GM12878 (cell line): Measurements from ENCODE around the gene CCDC27. TPM values are rescaled to one million over a fixed set of nuclear protein-coding genes. Genes with fewer than 3 reads are reported as not detected.
A peak's percentile ranks its signal among the peaks of the same experiment; 100 is the strongest.

Source experiments
- ATAC-seq: fragments of 200-7000 bp; cut with Tn5 transposase; 3 replicates; pipeline ENCODE4 v1.9.1; 2020; ENCODE audit warnings: mild to moderate bottlenecking, moderate library complexity
- BruUV-seq: library from RNA; stranded (reverse); fragments of 400-500 nt; replicated peaks from 2 replicates; lab custom pipeline; 2021; lab: Mats Ljungman, UMichigan
- CTCF ChIA-PET: fragments of 300-600 bp; sonication (Branson Sonifier 250); formaldehyde crosslinking; extraction: SDS; loops from one replicate; lab custom pipeline; 2021; ENCODE audit warnings: inconsistent platforms; lab: Yijun Ruan, JAX
- POLR2A ChIA-PET: fragments of 350-600 bp; formaldehyde crosslinking; extraction: SDS; loops from one replicate; lab custom pipeline; 2021; ENCODE audit warnings: inconsistent platforms; lab: Charles Lee
- RAD21 ChIA-PET: fragments of 300-600 bp; sonication (Branson Sonifier 250); formaldehyde crosslinking; loops from one replicate; lab custom pipeline; 2023; ENCODE audit warnings: antibody characterized with exemption; ENCODE audit not compliant: unreplicated experiment; lab: Charles Lee
- SMC1A ChIA-PET: fragments of 300-600 bp; sonication (Branson Sonifier 250); formaldehyde crosslinking; loops from one replicate; lab custom pipeline; 2023; ENCODE audit not compliant: unreplicated experiment, uncharacterized antibody; lab: Charles Lee
- DNase-seq: peaks from one replicate; pipeline ENCODE4 v3.0.0-alpha.2; 2011; ENCODE audit warnings: low read depth, low spot score
- FAIRE-seq: peaks from 3 replicates; lab custom pipeline; 2011; peaks lifted over from hg19 to GRCh38; lab: Jason Lieb, UNC
- H2AFZ ChIP-seq: 2 replicates; pipeline ENCODE4 v1.6.0; 2011; ENCODE audit warnings: low read depth, low read length, control low read depth; ENCODE audit not compliant: control insufficient read depth
- H3K27ac ChIP-seq: 2 replicates; pipeline ENCODE4 v1.5.1; 2011; ENCODE audit warnings: control low read depth; ENCODE audit not compliant: control insufficient read depth, insufficient read depth
- H3K27me3 ChIP-seq, 2 experiments: replicated peaks in 1 of 2; 2 replicates each; pipeline versions ENCODE4 v1.6.0 to v1.6.1; 2011; ENCODE audit warnings: low read length in 1 of 2; ENCODE audit not compliant: control insufficient read depth in 2 of 2, insufficient read depth in 2 of 2
- H3K36me3 ChIP-seq, 2 experiments: 2 replicates each; pipeline ENCODE4 v1.5.1; 2011; ENCODE audit warnings: low read length in 1 of 2; ENCODE audit not compliant: control insufficient read depth in 2 of 2, insufficient read depth in 2 of 2
- H3K4me1 ChIP-seq: 2 replicates; pipeline ENCODE4 v1.6.1; 2011; ENCODE audit warnings: mild to moderate bottlenecking, low read length, moderate library complexity, mixed read lengths; ENCODE audit not compliant: control insufficient read depth, insufficient read depth
- H3K4me2 ChIP-seq: 2 replicates; pipeline ENCODE4 v1.6.0; 2011; ENCODE audit warnings: control low read depth; ENCODE audit not compliant: control insufficient read depth, insufficient read depth
- H3K4me3 ChIP-seq: fragments of 200-600 bp; sonication (generic); 2 replicates; pipeline ENCODE4 v1.5.1; 2016
- H3K79me2 ChIP-seq: 2 replicates; pipeline ENCODE4 v1.6.0; 2011; ENCODE audit warnings: low read length; ENCODE audit not compliant: control insufficient read depth, insufficient read depth
- H3K9ac ChIP-seq: 2 replicates; pipeline ENCODE4 v1.8.0; 2011; ENCODE audit warnings: low read length, control low read depth, mixed read lengths; ENCODE audit not compliant: control insufficient read depth, insufficient read depth
- H3K9me3 ChIP-seq: replicated peaks from 3 replicates; pipeline ENCODE4 v1.5.1; 2011; ENCODE audit warnings: mild to moderate bottlenecking, low read length; ENCODE audit not compliant: control insufficient read depth, insufficient read depth
- H4K20me1 ChIP-seq: 2 replicates; pipeline ENCODE4 v1.6.0; 2011; ENCODE audit not compliant: control insufficient read depth, insufficient read depth
- CBFB ChIP-seq: IDR thresholded peaks from 2 replicates; pipeline ENCODE4 v1.6.1; 2016; ENCODE audit warnings: antibody characterized with exemption, low read depth
- PAX5 ChIP-seq: IDR thresholded peaks from 2 replicates; pipeline ENCODE4 v1.6.1; 2011; ENCODE audit warnings: low read depth, low read length, borderline replicate concordance
- PAX8 ChIP-seq: fragments of 450-650 bp; IDR thresholded peaks from 2 replicates; pipeline ENCODE4 v1.6.1; 2017; ENCODE audit warnings: mild to moderate bottlenecking, moderate library complexity
- PBX3 ChIP-seq: IDR thresholded peaks from 2 replicates; pipeline ENCODE4 v1.6.1; 2011; ENCODE audit warnings: mild to moderate bottlenecking, low read depth, low read length, moderate library complexity; ENCODE audit not compliant: insufficient replicate concordance
- PML ChIP-seq: IDR thresholded peaks from 2 replicates; pipeline ENCODE4 v1.6.1; 2012; ENCODE audit warnings: low read length, inconsistent platforms
- RFX5 ChIP-seq: IDR thresholded peaks from 2 replicates; pipeline ENCODE4 v1.6.1; 2011; ENCODE audit warnings: low read depth, low read length, improper control_type of control experiment
- STAT3 ChIP-seq: IDR thresholded peaks from 2 replicates; pipeline ENCODE4 v1.6.1; 2011; ENCODE audit warnings: low read depth, low read length, improper control_type of control experiment
- ZNF24 ChIP-seq: fragments of 450-650 bp; IDR thresholded peaks from 2 replicates; pipeline ENCODE4 v1.6.1; 2017; ENCODE audit warnings: antibody characterized with exemption, mild to moderate bottlenecking
- WGBS: methylation state at CpG from one replicate; pipeline ENCODE4 v1.1.6; 2016; ENCODE audit warnings: low lambda C conversion rate; ENCODE audit not compliant: insufficient replicate concordance, insufficient coverage; ENCODE audit errors: missing lambda C conversion rate; 5-methylcytosine and 5-hydroxymethylcytosine counted together
- in situ Hi-C: fragments of 300-500 bp; cut with MboI; formaldehyde crosslinking; loops from 9 replicates; pipeline ENCODE4 v1.14.3; 2018; ENCODE audit warnings: mixed read lengths
- intact Hi-C: fragments of 100-400 bp; cut with micrococcal nuclease; formaldehyde crosslinking; loops from one replicate; pipeline ENCODE4 v1.14.2; 2022; ENCODE audit not compliant: unreplicated experiment
- polyA plus RNA-seq, 11 experiments: library from polyadenylated mRNA; depleted of rRNA in 4 of 11; unstranded in 6 of 11; stranded (reverse) in 5 of 11; fragments of >200 nt; fragmentation: Nextera tagmentation in 4 of 11; fragmentation: Illumina TruSeq in 1 of 11; extraction: Ambion mirVana in 4 of 11; extraction: Trizol in 1 of 11; gene quantifications; 1 replicate in 1 of 11; 2 replicates in 10 of 11; pipeline versions ENCODE4 v1.2.1 to v1.2.3, GENCODE V29; 2011 to 2016; ENCODE audit warnings: inconsistent platforms in 2 of 11, missing spikeins in 2 of 11, low read depth in 1 of 11
- total RNA-seq, 4 experiments: library from RNA; depleted of rRNA in 3 of 4; stranded (reverse); fragments of >200 nt in 3 of 4; fragmentation: Illumina TruSeq in 1 of 4; extraction: Trizol in 1 of 4; gene quantifications; 2 replicates each; pipeline versions ENCODE4 v1.2.1 to v1.2.3, GENCODE V29; 2013 to 2021

The CCDC27 gene
- total and polyA plus RNA-seq, 10 of the 15 experiments (the other 5 are each of a cell fraction or from before 2014, with no cell fraction given): 0.05 TPM; not detected in 9

DNA sequence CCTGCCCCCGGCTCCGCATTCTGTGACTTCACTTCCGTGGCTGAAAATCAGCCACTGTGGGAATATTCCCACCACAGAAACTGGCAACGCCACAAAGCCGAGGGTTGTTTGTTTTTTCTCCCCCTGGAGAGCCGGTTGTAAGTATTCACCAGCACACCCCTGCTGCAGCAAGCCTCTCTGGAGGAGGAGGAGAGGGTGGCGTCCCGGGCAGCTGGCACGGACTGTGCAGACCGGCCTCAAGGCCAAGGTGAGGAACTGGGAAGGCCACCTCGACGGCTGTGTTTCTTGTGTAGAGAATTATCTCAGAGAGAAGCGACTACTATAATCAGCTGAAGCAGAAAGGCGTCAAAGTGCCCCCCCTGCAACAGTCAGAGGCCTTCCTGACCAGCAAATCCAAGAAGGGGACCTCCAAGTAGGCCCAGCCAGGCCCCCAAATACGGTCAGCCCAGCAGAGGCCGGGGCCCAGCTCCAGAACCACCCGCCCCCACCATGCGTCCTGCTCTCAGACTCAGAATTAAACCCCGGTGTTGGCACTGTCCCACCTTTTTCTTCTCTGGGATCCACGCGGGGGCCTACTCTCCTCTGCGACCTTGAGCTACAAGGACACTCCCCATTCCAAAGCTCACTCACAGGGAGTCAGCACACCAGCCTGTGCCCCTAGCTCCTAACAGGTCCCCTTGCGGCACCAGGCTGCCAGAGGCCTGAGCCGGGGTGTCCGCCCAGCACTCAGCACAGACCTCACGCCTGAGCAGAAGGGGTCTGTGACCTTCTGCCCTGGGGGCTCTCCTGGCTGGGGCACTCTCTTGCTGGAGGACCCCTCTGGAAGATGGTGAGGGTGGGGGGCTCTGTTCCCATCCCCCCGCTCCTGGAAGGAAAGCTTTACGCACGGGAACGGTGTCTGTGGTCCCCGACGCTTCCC lies 19.1 kb downstream of the CCDC27 start:
- TF ChIP-seq PBX3 (no peak), ZNF24 (no peak), STAT3 (no peak), PAX5 (no peak), RFX5 (no peak), PML (no peak), PAX8 (no peak), CBFB (no peak)
- intact Hi-C loops (no loop called here), in situ Hi-C loops (no loop called here)
- Histone ChIP-seq H3K9ac (peak overlapping the region; percentile 4; the same call in 1 of the 2 replicates), H3K4me3 (peak overlapping the region; percentile 72), H2AFZ (peak overlapping the region; percentile 6; the same call in 1 of the 2 replicates), H4K20me1 (no peaks in the 10 kb centered on the region), H3K9me3 (no peaks in the 10 kb centered on the region), H3K36me3 (no peaks in the 10 kb centered on the region), H3K4me1 (peaks cover 15% of the 10 kb centered on the region), H3K27ac (no peak overlapping the region), H3K79me2 (no peaks in the 10 kb centered on the region), H3K27me3 (no peaks in the 10 kb centered on the region; a peak in 1 of 4 replicates), H3K4me2 (peak overlapping the region; percentile 94)
- ChIA-PET SMC1A (no interaction called here), POLR2A (no interaction called here), RAD21 (no interaction called here), CTCF (interaction anchor here (1.4 kb wide), 1 partner anchor 23 kb away, joined by 4 read pairs; no protein-coding TSS in a partner anchor)
- 65% methylated on average over 32 of the region's 32 CpGs for WGBS
- DNase-seq (no peak), FAIRE-seq (no peak), ATAC-seq (no peak)
- BruUV-seq: no TSS peak
